A549 (cell line): ENCODE measurements around the gene VPS50.

Experiments used
- EP300 ChIP-seq, 2 experiments: fragments of >200 bp; sonication (Bioruptor Twin); formaldehyde crosslinking; IDR thresholded peaks; 2 replicates in 1 of 2; 3 replicates in 1 of 2; pipeline ENCODE4 v1.6.1; 2016 to 2017
- HDAC2 ChIP-seq: fragments of 200-600 bp; sonication (generic); IDR thresholded peaks from 2 replicates; pipeline ENCODE4 v1.6.1; 2016
- PHF8 ChIP-seq: fragments of 200-600 bp; sonication (generic); IDR thresholded peaks from 2 replicates; pipeline ENCODE4 v1.6.1; 2016; ENCODE audit warnings: low read depth, mild to moderate bottlenecking, antibody characterized with exemption, moderate library complexity, borderline replicate concordance
- POLR2A ChIP-seq: IDR thresholded peaks from 2 replicates; pipeline ENCODE4 v1.6.1; 2012; ENCODE audit warnings: mild to moderate bottlenecking, low read length
- RCOR1 ChIP-seq: fragments of 150-350 bp; IDR thresholded peaks from 2 replicates; pipeline ENCODE4 v1.6.1; 2014; ENCODE audit warnings: antibody characterized with exemption, low read length, low read depth
- RFX5 ChIP-seq: fragments of 450-650 bp; IDR thresholded peaks from 2 replicates; pipeline ENCODE4 v1.7.1; 2014; ENCODE audit warnings: antibody characterized with exemption, mild to moderate bottlenecking, moderate library complexity
- TF ChIP-seq, protein P1 (sequence below): fragments of >200 bp; sonication (Bioruptor Twin); formaldehyde crosslinking; IDR thresholded peaks from 3 replicates; pipeline ENCODE4 v1.5.1; 2016
- TF ChIP-seq, protein P2 (sequence below): IDR thresholded peaks from 2 replicates; pipeline ENCODE4 v1.6.1; 2012

DNA sequence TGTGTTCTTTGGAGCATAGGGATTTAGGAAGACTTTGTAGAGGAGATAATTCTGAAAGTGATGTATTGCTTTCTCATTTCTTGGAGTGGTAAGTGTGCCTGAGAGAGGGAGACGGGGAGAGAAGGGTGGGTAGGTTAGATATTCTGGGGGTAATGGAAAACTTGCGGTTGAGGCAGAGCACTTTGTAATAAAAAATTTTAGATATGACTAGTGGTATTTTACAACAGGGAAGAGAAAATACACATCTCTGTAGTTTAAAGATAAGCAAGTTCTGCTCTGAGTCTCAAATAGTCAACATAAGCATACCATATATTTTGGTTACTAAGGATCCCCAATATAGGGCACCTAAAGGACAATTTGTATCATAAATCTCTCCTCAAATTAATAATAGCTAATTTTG is 6.6 kb downstream of the VPS50 start:
- TF ChIP-seq PHF8, result no peak
- TF ChIP-seq, protein P1, sequence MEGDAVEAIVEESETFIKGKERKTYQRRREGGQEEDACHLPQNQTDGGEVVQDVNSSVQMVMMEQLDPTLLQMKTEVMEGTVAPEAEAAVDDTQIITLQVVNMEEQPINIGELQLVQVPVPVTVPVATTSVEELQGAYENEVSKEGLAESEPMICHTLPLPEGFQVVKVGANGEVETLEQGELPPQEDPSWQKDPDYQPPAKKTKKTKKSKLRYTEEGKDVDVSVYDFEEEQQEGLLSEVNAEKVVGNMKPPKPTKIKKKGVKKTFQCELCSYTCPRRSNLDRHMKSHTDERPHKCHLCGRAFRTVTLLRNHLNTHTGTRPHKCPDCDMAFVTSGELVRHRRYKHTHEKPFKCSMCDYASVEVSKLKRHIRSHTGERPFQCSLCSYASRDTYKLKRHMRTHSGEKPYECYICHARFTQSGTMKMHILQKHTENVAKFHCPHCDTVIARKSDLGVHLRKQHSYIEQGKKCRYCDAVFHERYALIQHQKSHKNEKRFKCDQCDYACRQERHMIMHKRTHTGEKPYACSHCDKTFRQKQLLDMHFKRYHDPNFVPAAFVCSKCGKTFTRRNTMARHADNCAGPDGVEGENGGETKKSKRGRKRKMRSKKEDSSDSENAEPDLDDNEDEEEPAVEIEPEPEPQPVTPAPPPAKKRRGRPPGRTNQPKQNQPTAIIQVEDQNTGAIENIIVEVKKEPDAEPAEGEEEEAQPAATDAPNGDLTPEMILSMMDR, result no peak
- no peak for TF ChIP-seq POLR2A
- TF ChIP-seq RCOR1, result no peak
- TF ChIP-seq EP300 (IDR thresholded peaks at IDR 0.05), result no peak
- TF ChIP-seq RFX5, result no peak
- TF ChIP-seq, protein P2, sequence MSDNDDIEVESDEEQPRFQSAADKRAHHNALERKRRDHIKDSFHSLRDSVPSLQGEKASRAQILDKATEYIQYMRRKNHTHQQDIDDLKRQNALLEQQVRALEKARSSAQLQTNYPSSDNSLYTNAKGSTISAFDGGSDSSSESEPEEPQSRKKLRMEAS, result no peak
- TF ChIP-seq HDAC2, result no peak
